Measurements from ENCODE around the gene SH3RF1.

GRCh38 chr4:169260217-169260866 is 10.4 kb downstream of the SH3RF1 start:
- TF ChIP-seq EZH2 (IDR thresholded peaks at IDR 0.05; ENCODE audit: borderline replicate concordance, control insufficient read depth, low read depth, low read length) (no peak), ESRRA (IDR thresholded peaks at IDR 0.05; ENCODE audit: low read length) (no peak), IRF5 (IDR thresholded peaks at IDR 0.05; ENCODE audit: borderline replicate concordance) (no peak), CEBPB (IDR thresholded peaks at IDR 0.05; ENCODE audit: borderline replicate concordance in 1 of 2, low read depth in 2 of 2, low read length in 2 of 2) (no peak), TCF3 (IDR thresholded peaks at IDR 0.05; ENCODE audit: borderline replicate concordance, insufficient read depth, low read depth, low read length) (no peak), HSF1 (IDR thresholded peaks at IDR 0.05; ENCODE audit: low read depth, low read length) (no peak)
- TF ChIP-seq, protein P1, sequence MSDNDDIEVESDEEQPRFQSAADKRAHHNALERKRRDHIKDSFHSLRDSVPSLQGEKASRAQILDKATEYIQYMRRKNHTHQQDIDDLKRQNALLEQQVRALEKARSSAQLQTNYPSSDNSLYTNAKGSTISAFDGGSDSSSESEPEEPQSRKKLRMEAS (IDR thresholded peaks at IDR 0.05; ENCODE audit: low read depth, low read length), result no peak

Measured in GM12878 (cell line).